Measurements from ENCODE around the gene CCDC171.

The CCDC171 gene

GRCh38 chr9:15512889-15513288, 40.0 kb upstream of the CCDC171 start:
- TF ChIP-seq EP300 (IDR thresholded peaks at IDR 0.05; ENCODE audit: borderline replicate concordance), result no peak
- no peak for TF ChIP-seq YY1 (IDR thresholded peaks at IDR 0.05; ENCODE audit: low read depth)
- no peak for TF ChIP-seq NFIC (IDR thresholded peaks at IDR 0.05)
- TF ChIP-seq TAF1 (IDR thresholded peaks at IDR 0.05; ENCODE audit: low read depth), result no peak
- TF ChIP-seq TEAD4 (IDR thresholded peaks at IDR 0.05), result no peak
- TF ChIP-seq, protein P1, sequence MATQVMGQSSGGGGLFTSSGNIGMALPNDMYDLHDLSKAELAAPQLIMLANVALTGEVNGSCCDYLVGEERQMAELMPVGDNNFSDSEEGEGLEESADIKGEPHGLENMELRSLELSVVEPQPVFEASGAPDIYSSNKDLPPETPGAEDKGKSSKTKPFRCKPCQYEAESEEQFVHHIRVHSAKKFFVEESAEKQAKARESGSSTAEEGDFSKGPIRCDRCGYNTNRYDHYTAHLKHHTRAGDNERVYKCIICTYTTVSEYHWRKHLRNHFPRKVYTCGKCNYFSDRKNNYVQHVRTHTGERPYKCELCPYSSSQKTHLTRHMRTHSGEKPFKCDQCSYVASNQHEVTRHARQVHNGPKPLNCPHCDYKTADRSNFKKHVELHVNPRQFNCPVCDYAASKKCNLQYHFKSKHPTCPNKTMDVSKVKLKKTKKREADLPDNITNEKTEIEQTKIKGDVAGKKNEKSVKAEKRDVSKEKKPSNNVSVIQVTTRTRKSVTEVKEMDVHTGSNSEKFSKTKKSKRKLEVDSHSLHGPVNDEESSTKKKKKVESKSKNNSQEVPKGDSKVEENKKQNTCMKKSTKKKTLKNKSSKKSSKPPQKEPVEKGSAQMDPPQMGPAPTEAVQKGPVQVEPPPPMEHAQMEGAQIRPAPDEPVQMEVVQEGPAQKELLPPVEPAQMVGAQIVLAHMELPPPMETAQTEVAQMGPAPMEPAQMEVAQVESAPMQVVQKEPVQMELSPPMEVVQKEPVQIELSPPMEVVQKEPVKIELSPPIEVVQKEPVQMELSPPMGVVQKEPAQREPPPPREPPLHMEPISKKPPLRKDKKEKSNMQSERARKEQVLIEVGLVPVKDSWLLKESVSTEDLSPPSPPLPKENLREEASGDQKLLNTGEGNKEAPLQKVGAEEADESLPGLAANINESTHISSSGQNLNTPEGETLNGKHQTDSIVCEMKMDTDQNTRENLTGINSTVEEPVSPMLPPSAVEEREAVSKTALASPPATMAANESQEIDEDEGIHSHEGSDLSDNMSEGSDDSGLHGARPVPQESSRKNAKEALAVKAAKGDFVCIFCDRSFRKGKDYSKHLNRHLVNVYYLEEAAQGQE (IDR thresholded peaks at IDR 0.05; ENCODE audit: low read depth), result no peak
- TF ChIP-seq ZBTB7A (IDR thresholded peaks at IDR 0.05; ENCODE audit: low read depth), result no peak
- TF ChIP-seq EGR1 (IDR thresholded peaks at IDR 0.05), result no peak
- TF ChIP-seq FOXM1 (IDR thresholded peaks at IDR 0.05; ENCODE audit: borderline replicate concordance, low read depth), result no peak
- no peak for TF ChIP-seq CREB1 (IDR thresholded peaks at IDR 0.05; ENCODE audit: low read depth)
- no peak for TF ChIP-seq USF1 (IDR thresholded peaks at IDR 0.05)
- TF ChIP-seq, protein P2, sequence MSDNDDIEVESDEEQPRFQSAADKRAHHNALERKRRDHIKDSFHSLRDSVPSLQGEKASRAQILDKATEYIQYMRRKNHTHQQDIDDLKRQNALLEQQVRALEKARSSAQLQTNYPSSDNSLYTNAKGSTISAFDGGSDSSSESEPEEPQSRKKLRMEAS (IDR thresholded peaks at IDR 0.05), result no peak
- TF ChIP-seq RAD21 (IDR thresholded peaks at IDR 0.05; ENCODE audit: low read depth), result no peak
- no peak for TF ChIP-seq CEBPB (IDR thresholded peaks at IDR 0.05)
- no peak for TF ChIP-seq TCF12 (IDR thresholded peaks at IDR 0.05; ENCODE audit: low read depth)

DNA sequence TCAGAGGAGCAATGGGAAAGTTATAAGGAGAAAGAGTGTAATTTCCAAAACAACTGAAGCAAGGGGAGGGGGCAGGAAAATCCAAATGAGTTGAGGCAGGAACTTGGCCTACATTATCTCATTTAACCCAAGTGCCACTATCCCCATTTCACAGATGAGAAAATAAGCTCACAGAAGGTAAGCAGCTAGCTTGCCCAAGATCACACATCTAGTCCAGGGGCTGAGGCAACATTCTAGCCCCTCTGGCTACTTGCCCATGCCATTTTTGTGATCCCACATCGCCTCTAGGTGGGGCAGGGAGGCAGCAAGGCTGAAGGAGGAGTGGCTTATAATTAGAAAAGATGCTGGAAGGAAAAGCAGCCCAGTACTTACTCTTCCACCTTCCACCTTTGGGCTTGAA, 39.5 kb upstream of the CCDC171 start:
- TF ChIP-seq, protein P2 (IDR thresholded peaks at IDR 0.05), result no peak
- TF ChIP-seq EGR1 (IDR thresholded peaks at IDR 0.05) (no peak), TEAD4 (IDR thresholded peaks at IDR 0.05) (no peak), YY1 (IDR thresholded peaks at IDR 0.05; ENCODE audit: low read depth) (no peak)

- TF ChIP-seq, protein P1 (IDR thresholded peaks at IDR 0.05; ENCODE audit: low read depth), result no peak
- TF ChIP-seq NFIC (IDR thresholded peaks at IDR 0.05) (no peak), RAD21 (IDR thresholded peaks at IDR 0.05; ENCODE audit: low read depth) (no peak), CREB1 (IDR thresholded peaks at IDR 0.05; ENCODE audit: low read depth) (no peak), YY1 (IDR thresholded peaks at IDR 0.05; ENCODE audit: low read depth) (no peak), TCF12 (IDR thresholded peaks at IDR 0.05; ENCODE audit: low read depth) (no peak), TEAD4 (IDR thresholded peaks at IDR 0.05) (no peak), USF1 (IDR thresholded peaks at IDR 0.05) (no peak), EP300 (IDR thresholded peaks at IDR 0.05; ENCODE audit: borderline replicate concordance) (no peak), EGR1 (IDR thresholded peaks at IDR 0.05) (no peak), TAF1 (IDR thresholded peaks at IDR 0.05; ENCODE audit: low read depth) (no peak), FOXM1 (IDR thresholded peaks at IDR 0.05; ENCODE audit: borderline replicate concordance, low read depth) (no peak), ZBTB7A (IDR thresholded peaks at IDR 0.05; ENCODE audit: low read depth) (no peak)
- TF ChIP-seq, protein P2 (IDR thresholded peaks at IDR 0.05), result no peak
These were observed 33.0 kb upstream of the CCDC171 start for GRCh38 chr9:15519831-15520230.

GRCh38 chr9:15521254-15521653, 31.6 kb upstream of the CCDC171 start:
- no peak for TF ChIP-seq CREB1 (IDR thresholded peaks at IDR 0.05; ENCODE audit: low read depth)
- TF ChIP-seq USF1 (IDR thresholded peaks at IDR 0.05), result no peak
- no peak for TF ChIP-seq RAD21 (IDR thresholded peaks at IDR 0.05; ENCODE audit: low read depth)
- TF ChIP-seq, protein P1 (IDR thresholded peaks at IDR 0.05; ENCODE audit: low read depth), result no peak
- TF ChIP-seq TCF12 (IDR thresholded peaks at IDR 0.05; ENCODE audit: low read depth), result no peak
- TF ChIP-seq EGR1 (IDR thresholded peaks at IDR 0.05), result no peak
- TF ChIP-seq EP300 (IDR thresholded peaks at IDR 0.05; ENCODE audit: borderline replicate concordance), result no peak
- TF ChIP-seq TAF1 (IDR thresholded peaks at IDR 0.05; ENCODE audit: low read depth), result no peak
- no peak for TF ChIP-seq NFIC (IDR thresholded peaks at IDR 0.05)
- TF ChIP-seq, protein P2 (IDR thresholded peaks at IDR 0.05), result no peak
- TF ChIP-seq TEAD4 (IDR thresholded peaks at IDR 0.05), result no peak
- no peak for TF ChIP-seq YY1 (IDR thresholded peaks at IDR 0.05; ENCODE audit: low read depth)
- no peak for TF ChIP-seq FOXM1 (IDR thresholded peaks at IDR 0.05; ENCODE audit: borderline replicate concordance, low read depth)
- no peak for TF ChIP-seq CEBPB (IDR thresholded peaks at IDR 0.05)
- no peak for TF ChIP-seq ZBTB7A (IDR thresholded peaks at IDR 0.05; ENCODE audit: low read depth)
